Measurements from ENCODE around the gene MCOLN2.
"Not testable (repeated sequence)": the region's sequence is repeated elsewhere in the genome, so short reads cannot be mapped to it uniquely, and the experiment has no call there.

The MCOLN2 gene

GRCh38 chr1:84996846-84997666 lies at the start of gene MCOLN2:
Gene MCOLN2 (minus strand): TSS chr1:84997113. CDS start chr1:84996872, 241 bp downstream.
- Mint-ChIP-seq H3K4me3 (peak within 1 kb of the TSS; percentile 83), H3K4me1 (peaks cover 49% of the 10 kb centered on the region), H3K27me3 (peaks cover 41% of the 10 kb centered on the region), H3K36me3 (peaks cover 7% of the 10 kb centered on the region), H3K27ac (peak within 1 kb of the TSS; percentile 34), H3K9me3 (peaks cover under 1% of the 10 kb centered on the region)
- CTCF ChIA-PET, result interaction anchor here (3.5 kb wide), 1 partner anchor 53 kb away, joined by 28 read pairs; no protein-coding TSS in a partner anchor
- peak; percentile 69 for DNase-seq

DNA sequence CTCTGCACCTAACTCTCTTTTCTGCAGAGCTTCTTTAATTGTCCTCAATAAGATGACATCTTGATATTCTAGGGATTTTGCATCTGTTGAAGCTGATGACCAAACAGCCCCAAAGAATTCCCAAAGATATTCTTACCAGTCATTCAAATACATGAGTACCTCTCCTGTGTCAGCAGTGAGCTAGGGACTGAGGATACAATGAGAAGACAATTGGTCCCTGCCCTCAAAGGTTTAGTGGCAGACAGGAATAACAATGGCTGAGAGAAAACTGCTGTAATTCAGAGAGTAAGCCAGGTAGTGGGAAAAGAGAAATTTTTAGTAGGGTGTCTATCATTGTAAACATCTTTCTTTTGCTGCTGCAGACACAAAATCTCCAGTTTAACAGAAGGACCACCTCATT lies 45.5 kb upstream of the MCOLN2 start:
- H3K4me1 Mint-ChIP-seq, result peaks cover 6% of the 10 kb centered on the region
- CTCF ChIA-PET, result no interaction called here
- DNase-seq, result no peak
- H3K27me3 Mint-ChIP-seq, result peaks cover 49% of the 10 kb centered on the region
- H3K9me3 Mint-ChIP-seq, result no peaks in the 10 kb centered on the region
- peaks cover 8% of the 10 kb centered on the region for H3K36me3 Mint-ChIP-seq
- H3K4me3 Mint-ChIP-seq, result no peak overlapping the region
- H3K27ac Mint-ChIP-seq, result no peak overlapping the region

DNA sequence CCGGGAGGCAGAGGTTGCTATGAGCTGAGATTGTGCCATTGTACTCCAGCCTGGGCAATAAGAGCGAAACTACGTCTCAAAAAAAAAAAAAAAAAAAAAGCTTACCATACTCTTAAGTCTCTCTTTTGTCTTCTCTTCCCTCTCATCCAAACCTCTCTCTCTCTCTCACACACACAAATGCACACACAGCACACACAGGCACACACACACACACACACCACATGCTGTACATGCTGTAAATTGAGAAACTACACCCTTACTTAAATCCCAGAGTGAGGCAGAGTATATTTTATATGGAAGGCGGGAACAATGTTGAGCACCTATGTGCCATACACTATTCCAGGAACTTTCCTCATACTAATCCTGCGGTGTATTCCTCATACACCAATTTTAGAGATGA lies 44.9 kb upstream of the MCOLN2 start:
- DNase-seq, result no peak
- no peaks in the 10 kb centered on the region for H3K4me1 Mint-ChIP-seq
- CTCF ChIA-PET, result no interaction called here
- no peak overlapping the region for H3K27ac Mint-ChIP-seq
- H3K36me3 Mint-ChIP-seq, result peaks cover 7% of the 10 kb centered on the region
- H3K27me3 Mint-ChIP-seq, result peaks cover 45% of the 10 kb centered on the region
- no peaks in the 10 kb centered on the region for H3K9me3 Mint-ChIP-seq
- H3K4me3 Mint-ChIP-seq, result no peak overlapping the region

- H3K9me3 Mint-ChIP-seq, result no peaks in the 10 kb centered on the region
Observed at GRCh38 chr1:85033221-85033620, 36.3 kb upstream of the MCOLN2 start.

DNA sequence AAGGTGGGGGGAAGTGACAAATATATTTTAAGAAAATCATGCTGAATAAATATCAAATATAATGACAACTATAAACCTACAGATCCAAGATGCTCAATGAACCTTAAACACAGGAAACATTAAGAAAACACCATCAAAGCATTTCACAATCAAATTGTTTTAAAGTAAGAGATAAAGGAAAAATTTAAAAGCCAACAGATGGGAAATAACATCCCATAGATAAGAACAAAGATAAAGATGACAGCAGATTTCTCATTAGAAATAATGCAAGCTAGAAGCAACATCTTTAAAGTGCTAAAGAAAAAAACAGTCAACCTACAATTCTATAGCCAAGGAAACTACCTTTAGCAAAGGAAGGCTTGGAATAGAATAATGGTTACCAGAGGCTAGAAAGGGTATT lies 33.6 kb upstream of the MCOLN2 start:
- H3K27me3 Mint-ChIP-seq, result peaks cover 8% of the 10 kb centered on the region
- H3K27ac Mint-ChIP-seq, result no peak overlapping the region
- CTCF ChIA-PET, result interaction anchor here (5.6 kb wide), 1 partner anchor 87 kb away, joined by 39 read pairs; no protein-coding TSS in a partner anchor
- no peaks in the 10 kb centered on the region for H3K9me3 Mint-ChIP-seq
- peaks cover 5% of the 10 kb centered on the region for H3K36me3 Mint-ChIP-seq
- H3K4me3 Mint-ChIP-seq, result no peak overlapping the region
- peaks cover 13% of the 10 kb centered on the region for H3K4me1 Mint-ChIP-seq
- no peak for DNase-seq

More at GRCh38 chr1:85033221-85033620, 36.3 kb upstream of the MCOLN2 start:
- H3K4me1 Mint-ChIP-seq, result no peaks in the 10 kb centered on the region
- no peak for DNase-seq
- peaks cover 2% of the 10 kb centered on the region for H3K36me3 Mint-ChIP-seq
- H3K27ac Mint-ChIP-seq, result no peak overlapping the region
- peaks cover 16% of the 10 kb centered on the region for H3K27me3 Mint-ChIP-seq
- CTCF ChIA-PET, result interaction anchor here (0.7 to 5.6 kb wide), 2 partner anchors 89 to 97 kb away, joined by 3 to 39 read pairs; no protein-coding TSS in a partner anchor
- no peak overlapping the region for H3K4me3 Mint-ChIP-seq

DNA sequence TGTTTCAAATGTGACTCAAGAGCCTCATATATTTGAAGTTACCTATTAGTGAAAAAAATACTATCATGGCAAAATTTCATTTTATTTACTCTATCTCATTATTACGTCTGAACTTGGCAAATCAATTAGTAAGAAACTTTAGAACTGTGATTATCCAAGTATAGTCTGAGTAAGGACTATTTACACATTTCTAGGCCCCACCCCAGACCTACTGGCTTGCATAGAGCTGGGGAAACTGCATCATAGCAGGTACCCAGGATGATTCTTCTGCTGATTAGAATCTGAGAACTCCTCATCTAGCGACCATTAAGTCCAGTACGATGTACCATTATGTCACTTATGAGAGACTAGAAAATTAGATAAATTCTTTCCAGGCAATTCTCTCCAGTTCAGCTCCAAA lies 31.2 kb upstream of the MCOLN2 start:
- no peak overlapping the region for H3K4me3 Mint-ChIP-seq
- DNase-seq, result no peak
- peaks cover 13% of the 10 kb centered on the region for H3K4me1 Mint-ChIP-seq
- H3K27me3 Mint-ChIP-seq, result no peaks in the 10 kb centered on the region
- peaks cover 4% of the 10 kb centered on the region for H3K36me3 Mint-ChIP-seq
- CTCF ChIA-PET, result interaction anchor here (0.8 to 2.9 kb wide), 20 partner anchors 9 to 246 kb away, joined by 3 to 108 read pairs (median 5); no protein-coding TSS in a partner anchor
- H3K9me3 Mint-ChIP-seq, result no peaks in the 10 kb centered on the region
- H3K27ac Mint-ChIP-seq, result no peak overlapping the region

- no peaks in the 10 kb centered on the region for H3K9me3 Mint-ChIP-seq
- H3K4me1 Mint-ChIP-seq, result peaks cover 13% of the 10 kb centered on the region
- peaks cover 4% of the 10 kb centered on the region for H3K36me3 Mint-ChIP-seq
- peak overlapping the region; percentile 78 for H3K27ac Mint-ChIP-seq
- H3K4me3 Mint-ChIP-seq, result no peak overlapping the region
- no peaks in the 10 kb centered on the region for H3K27me3 Mint-ChIP-seq
- CTCF ChIA-PET, result interaction anchor here (0.6 to 2.9 kb wide), 24 partner anchors 9 to 513 kb away, joined by 3 to 108 read pairs (median 4); no protein-coding TSS in a partner anchor
- peak; percentile 40 for DNase-seq
Observed at GRCh38 chr1:85027242-85027983, 30.5 kb upstream of the MCOLN2 start.

DNA sequence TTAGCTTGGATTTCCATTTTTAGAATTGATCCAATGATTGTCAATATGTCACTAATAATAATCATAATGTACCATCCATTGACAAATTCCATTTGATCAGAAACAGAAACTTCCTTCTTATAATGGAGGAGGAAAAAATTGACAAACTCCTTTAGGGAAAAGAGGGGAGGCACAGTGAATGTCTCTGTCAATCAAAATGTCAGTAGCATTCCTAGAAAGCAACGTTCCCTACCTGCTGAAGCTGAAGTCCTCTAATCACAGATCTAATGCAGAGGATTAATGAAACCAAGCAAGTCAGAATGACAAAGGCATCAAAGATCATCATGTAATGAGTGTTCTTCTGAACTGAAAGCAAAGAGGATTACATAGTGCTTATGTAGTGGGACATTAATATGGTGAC lies 29.0 kb upstream of the MCOLN2 start:
- H3K4me1 Mint-ChIP-seq, result peaks cover 13% of the 10 kb centered on the region
- CTCF ChIA-PET, result interaction anchor here (2.3 to 2.9 kb wide), 3 partner anchors 53 to 82 kb away, joined by 9 to 108 read pairs (median 24); no protein-coding TSS in a partner anchor
- no peak overlapping the region for H3K4me3 Mint-ChIP-seq
- DNase-seq, result no peak
- H3K9me3 Mint-ChIP-seq, result no peaks in the 10 kb centered on the region
- H3K27ac Mint-ChIP-seq, result no peak overlapping the region
- H3K27me3 Mint-ChIP-seq, result no peaks in the 10 kb centered on the region
- peaks cover 5% of the 10 kb centered on the region for H3K36me3 Mint-ChIP-seq

DNA sequence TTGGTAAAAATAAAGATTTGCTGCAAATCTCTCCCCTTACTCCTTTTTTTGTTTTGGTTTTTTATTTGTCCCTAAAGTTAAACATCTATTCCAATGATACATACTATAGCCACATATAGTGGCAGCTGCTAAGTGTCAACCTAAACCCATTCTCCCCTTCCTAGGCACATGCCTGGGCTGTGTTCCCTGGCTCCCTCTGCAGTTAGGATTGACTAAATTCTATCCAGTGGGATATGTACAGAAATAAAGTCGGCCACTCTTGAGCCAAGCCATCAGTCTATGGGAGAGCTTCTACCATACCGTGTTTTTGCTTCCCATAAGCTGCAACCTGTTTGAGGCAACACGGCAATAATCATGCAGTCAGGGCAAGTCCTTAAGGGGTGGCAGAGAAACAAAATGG lies 27.8 kb upstream of the MCOLN2 start:
- no peak for DNase-seq
- no peaks in the 10 kb centered on the region for H3K27me3 Mint-ChIP-seq
- H3K4me1 Mint-ChIP-seq, result peaks cover 13% of the 10 kb centered on the region
- peaks cover 5% of the 10 kb centered on the region for H3K36me3 Mint-ChIP-seq
- H3K9me3 Mint-ChIP-seq, result no peaks in the 10 kb centered on the region
- CTCF ChIA-PET, result interaction anchor here (1.1 to 2.4 kb wide), 3 partner anchors 21 to 234 kb away, joined by 3 to 24 read pairs (median 3); no protein-coding TSS in a partner anchor
- no peak overlapping the region for H3K27ac Mint-ChIP-seq
- no peak overlapping the region for H3K4me3 Mint-ChIP-seq

GRCh38 chr1:85022700-85023099 lies 25.8 kb upstream of the MCOLN2 start:
- Mint-ChIP-seq H3K27ac (no peak overlapping the region), H3K36me3 (peaks cover 5% of the 10 kb centered on the region), H3K27me3 (no peaks in the 10 kb centered on the region), H3K4me1 (peaks cover 10% of the 10 kb centered on the region), H3K9me3 (no peaks in the 10 kb centered on the region), H3K4me3 (no peak overlapping the region)
- CTCF ChIA-PET, result no interaction called here
- DNase-seq, result no peak

GRCh38 chr1:85019994-85020393 lies 23.1 kb upstream of the MCOLN2 start:
- Mint-ChIP-seq H3K36me3 (peaks cover 7% of the 10 kb centered on the region), H3K27ac (no peak overlapping the region), H3K27me3 (peaks cover 5% of the 10 kb centered on the region), H3K9me3 (peaks cover 2% of the 10 kb centered on the region), H3K4me3 (no peak overlapping the region), H3K4me1 (peaks cover 7% of the 10 kb centered on the region)
- DNase-seq, result no peak
- CTCF ChIA-PET, result no interaction called here

DNA sequence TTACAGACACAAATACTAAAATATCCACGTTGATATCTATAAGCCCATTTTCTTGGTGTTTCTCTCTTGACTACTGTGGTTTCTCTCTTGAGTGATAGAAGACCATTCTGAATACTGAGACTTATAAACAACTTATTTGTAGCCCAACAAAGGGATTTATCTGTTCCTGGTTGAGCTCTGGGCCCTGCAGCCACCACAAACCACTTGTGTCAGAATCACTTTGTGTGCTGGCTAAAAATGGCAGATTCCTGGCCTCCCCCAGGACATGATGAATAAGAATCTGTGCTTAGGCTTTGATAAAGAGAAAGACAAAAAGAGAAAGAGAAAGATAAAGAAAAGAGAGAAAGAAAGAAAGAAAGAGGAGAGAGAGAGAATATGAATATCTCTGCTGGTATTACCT lies 18.9 kb upstream of the MCOLN2 start:
- H3K4me3 Mint-ChIP-seq, result no peak overlapping the region
- CTCF ChIA-PET, result no interaction called here

GRCh38 chr1:85005641-85006040 lies 8.7 kb upstream of the MCOLN2 start:
- peaks cover 59% of the 10 kb centered on the region for H3K9me3 Mint-ChIP-seq
- CTCF ChIA-PET, result interaction anchor here (1.2 kb wide), 1 partner anchor 61 kb away, joined by 4 read pairs; no protein-coding TSS in a partner anchor
- peak overlapping the region; percentile 0 for H3K4me3 Mint-ChIP-seq
- H3K36me3 Mint-ChIP-seq, result peaks cover 53% of the 10 kb centered on the region
- not testable (repeated sequence) for DNase-seq
- peaks cover 41% of the 10 kb centered on the region for H3K4me1 Mint-ChIP-seq
- peak overlapping the region; percentile 85 for H3K27ac Mint-ChIP-seq
- peaks cover 39% of the 10 kb centered on the region for H3K27me3 Mint-ChIP-seq

More for the DNA sequence above, 18.9 kb upstream of the MCOLN2 start:
- Mint-ChIP-seq H3K36me3 (peaks cover 12% of the 10 kb centered on the region), H3K27me3 (peaks cover 29% of the 10 kb centered on the region), H3K4me1 (peaks cover 14% of the 10 kb centered on the region), H3K9me3 (peaks cover 3% of the 10 kb centered on the region), H3K27ac (no peak overlapping the region)
- no peak for DNase-seq

GRCh38 chr1:85001742-85002141 lies 4.8 kb upstream of the MCOLN2 start:
- no peak for DNase-seq
- CTCF ChIA-PET, result interaction anchor here (0.7 to 1.1 kb wide), 2 partner anchors 57 to 253 kb away, joined by 3 to 5 read pairs; no protein-coding TSS in a partner anchor
- Mint-ChIP-seq H3K9me3 (peaks cover 34% of the 10 kb centered on the region), H3K4me3 (no peak overlapping the region), H3K4me1 (peaks cover 46% of the 10 kb centered on the region), H3K27ac (no peak overlapping the region), H3K27me3 (peaks cover 47% of the 10 kb centered on the region), H3K36me3 (peaks cover 36% of the 10 kb centered on the region)
